VCaP (cell line): ENCODE data around the gene POU4F1.

Experiments
- H3K27ac ChIP-seq: fragments of 450-650 bp; 2 replicates; pipeline ENCODE4 v1.5.1; 2017
- CTCF ChIP-seq: fragments of 450-650 bp; conservative IDR thresholded peaks from 2 replicates; pipeline ENCODE4 v1.5.1; 2017; ENCODE audit warnings: mild to moderate bottlenecking, moderate library complexity

Gene POU4F1

GRCh38 chr13:78606471-78607408, 3.4 kb upstream of the POU4F1 start:
- H3K27ac ChIP-seq: no peak overlapping the region
- TF ChIP-seq CTCF: no peak

- no peak for TF ChIP-seq CTCF
- no peak overlapping the region for H3K27ac ChIP-seq
Observed at GRCh38 chr13:78604782-78605611, 1.6 kb upstream of the POU4F1 start.

DNA sequence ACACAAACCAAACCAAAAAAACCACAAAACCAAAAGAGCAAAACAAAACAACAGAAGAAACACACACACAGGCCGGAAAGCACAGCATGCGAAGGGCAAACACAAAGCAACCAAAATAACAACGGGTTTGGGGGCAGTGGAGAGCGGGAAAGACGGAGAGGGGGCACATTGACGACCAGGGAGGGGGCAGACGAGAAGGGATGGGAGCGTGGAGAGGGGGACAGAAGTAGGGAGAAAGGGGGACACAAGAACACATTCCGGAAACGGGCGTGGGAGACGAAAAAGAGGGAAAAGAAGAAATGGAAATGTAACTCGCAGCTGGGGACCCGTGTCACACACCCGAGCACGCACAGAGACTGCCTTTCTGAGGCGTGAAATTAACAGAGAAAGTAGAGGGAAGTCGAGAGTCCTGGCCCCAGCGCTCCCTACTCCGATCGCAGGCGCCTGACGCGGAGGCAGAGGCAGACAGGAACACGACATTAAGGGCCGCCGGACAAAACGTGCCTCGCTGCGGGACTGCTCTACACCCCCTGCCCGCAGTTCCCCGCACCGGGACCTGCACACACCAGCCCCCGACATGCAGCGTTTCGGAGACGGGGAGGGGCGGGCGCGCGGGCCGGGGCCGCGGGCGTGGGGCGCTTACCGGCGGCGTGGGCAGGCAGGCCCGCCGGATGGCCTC, 652 bp downstream of the POU4F1 start:
- TF ChIP-seq CTCF: no peak
- no peak overlapping the region for H3K27ac ChIP-seq

GRCh38 chr13:78601874-78602560, 1.3 kb downstream of the POU4F1 start:
- H3K27ac ChIP-seq: no peak overlapping the region
- TF ChIP-seq CTCF: no peak

DNA sequence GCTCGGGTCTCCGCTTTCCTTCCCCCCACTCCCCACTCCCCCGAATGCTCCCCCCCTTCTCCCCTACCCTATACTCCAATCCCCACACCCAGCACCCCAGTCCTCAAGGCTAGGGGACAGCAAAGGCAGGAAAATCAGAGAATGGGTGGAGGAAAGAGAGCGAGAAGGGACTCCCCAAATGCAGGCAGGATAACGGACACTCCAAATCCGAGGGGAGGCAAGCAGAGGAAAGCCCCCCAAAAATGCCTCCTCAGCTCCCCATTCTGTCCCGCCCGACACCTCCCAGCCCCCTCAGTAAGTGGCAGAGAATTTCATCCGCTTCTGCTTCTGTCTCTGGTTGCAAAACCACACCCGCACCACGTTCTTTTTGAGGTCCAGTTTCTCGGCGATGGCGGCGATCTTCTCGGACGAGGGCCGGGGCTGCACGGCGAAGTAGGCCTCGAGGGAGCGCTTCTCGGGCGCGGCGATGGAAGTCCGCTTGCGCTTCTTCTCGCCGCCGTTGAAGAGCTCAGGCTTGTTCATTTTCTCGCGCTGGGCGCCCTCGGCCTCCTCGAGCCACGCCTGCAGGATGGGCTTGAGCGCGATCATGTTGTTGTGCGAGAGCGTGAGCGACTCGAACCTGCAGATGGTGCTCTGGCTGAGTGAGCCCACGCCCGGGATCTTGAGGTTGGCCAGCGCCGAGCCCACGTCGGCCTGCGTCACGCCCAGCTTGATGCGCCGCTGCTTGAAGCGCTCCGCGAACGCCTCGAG, 2.1 kb downstream of the POU4F1 start:
- TF ChIP-seq CTCF: no peak
- H3K27ac ChIP-seq: no peak overlapping the region

DNA sequence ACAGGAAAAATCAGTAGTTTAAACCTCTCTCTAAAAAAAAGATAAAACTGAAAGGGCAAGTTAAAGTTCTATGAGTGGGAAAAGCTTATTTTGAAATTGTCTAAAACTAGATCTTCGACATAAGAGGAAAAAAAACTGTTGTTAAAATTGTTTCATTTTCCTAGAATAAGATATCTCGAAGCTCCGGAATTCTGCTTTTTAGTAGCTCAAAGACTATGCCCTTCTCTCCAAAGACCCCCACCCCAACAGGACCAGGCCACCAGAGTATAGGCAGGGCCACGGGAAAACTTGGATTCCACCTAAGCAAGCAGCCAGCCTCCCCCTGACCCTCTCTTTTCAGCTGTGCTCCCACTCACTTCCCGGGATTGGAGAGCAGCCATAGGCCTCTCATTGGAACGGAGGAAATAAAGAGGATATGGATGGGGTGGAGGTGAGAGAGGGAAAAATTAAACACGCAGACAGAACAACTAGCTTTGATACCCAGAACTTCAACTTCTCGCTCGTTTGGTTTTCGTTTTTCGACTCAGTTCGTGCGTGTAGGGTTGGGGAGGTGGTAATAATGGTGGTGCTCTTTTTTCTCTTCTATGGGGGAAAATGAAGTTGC, 3.0 kb downstream of the POU4F1 start:
- no peak for TF ChIP-seq CTCF
- H3K27ac ChIP-seq: no peak overlapping the region
